Mesendoderm (in vitro differentiated cells): ENCODE results near the gene ZSCAN10.

Experiments
- DNase-seq: peaks from one replicate; pipeline ENCODE4 v3.0.0; 2013
- H2AK5ac ChIP-seq: 2 replicates; pipeline ENCODE4 v1.6.1; 2013; ENCODE audit warnings: low read length, inconsistent platforms
- H2BK120ac ChIP-seq: 2 replicates; pipeline ENCODE4 v1.6.1; 2013; ENCODE audit warnings: low read depth, mild to moderate bottlenecking, low read length, moderate library complexity, mixed read lengths
- H2BK15ac ChIP-seq: replicated peaks from 2 replicates; pipeline ENCODE4 v1.6.1; 2013; ENCODE audit warnings: low read depth, mild to moderate bottlenecking, moderate library complexity
- H2BK5ac ChIP-seq: 2 replicates; pipeline ENCODE4 v1.6.1; 2013; ENCODE audit warnings: low read length, inconsistent platforms
- H3K18ac ChIP-seq: 2 replicates; pipeline ENCODE4 v1.6.1; 2013; ENCODE audit warnings: mild to moderate bottlenecking, low read length, mixed read lengths
- H3K23ac ChIP-seq: one replicate; pipeline ENCODE4 v1.6.1; 2013; ENCODE audit warnings: low read length
- H3K27ac ChIP-seq: 2 replicates; pipeline ENCODE4 v1.5.1; 2013; ENCODE audit warnings: low read depth, mild to moderate bottlenecking, inconsistent platforms, low read length, moderate library complexity
- H3K27me3 ChIP-seq: 2 replicates; pipeline ENCODE4 v1.6.1; 2013; ENCODE audit warnings: low read length, control low read depth, mild to moderate bottlenecking, inconsistent platforms; ENCODE audit not compliant: insufficient read depth, poor library complexity
- H3K36me3 ChIP-seq: 2 replicates; pipeline ENCODE4 v1.6.1; 2013; ENCODE audit warnings: low read length, inconsistent platforms; ENCODE audit not compliant: control insufficient read depth, insufficient read depth
- H3K4ac ChIP-seq: one replicate; pipeline ENCODE4 v1.6.1; 2013; ENCODE audit warnings: low read depth, mild to moderate bottlenecking, low read length, moderate library complexity
- H3K4me1 ChIP-seq: 2 replicates; pipeline ENCODE4 v1.6.1; 2013; ENCODE audit warnings: low read depth, low read length, inconsistent platforms; ENCODE audit not compliant: control insufficient read depth
- H3K4me2 ChIP-seq: 2 replicates; pipeline ENCODE4 v1.6.1; 2013; ENCODE audit warnings: low read length
- H3K4me3 ChIP-seq: 2 replicates; pipeline ENCODE4 v1.5.1; 2013; ENCODE audit warnings: mild to moderate bottlenecking, low read length
- H3K56ac ChIP-seq: one replicate; pipeline ENCODE4 v1.6.1; 2013; ENCODE audit warnings: low read length
- H3K79me1 ChIP-seq: 2 replicates; pipeline ENCODE4 v1.6.1; 2013; ENCODE audit warnings: low read length, inconsistent platforms
- H3K79me2 ChIP-seq: 2 replicates; pipeline ENCODE4 v1.6.1; 2013; ENCODE audit warnings: mild to moderate bottlenecking, low read length; ENCODE audit not compliant: control insufficient read depth, insufficient read depth
- H3K9ac ChIP-seq: 2 replicates; pipeline ENCODE4 v1.6.1; 2013; ENCODE audit warnings: low read length, inconsistent platforms
- H4K5ac ChIP-seq: one replicate; pipeline ENCODE4 v1.6.1; 2013; ENCODE audit warnings: low read length
- H4K8ac ChIP-seq: one replicate; pipeline ENCODE4 v1.6.1; 2013; ENCODE audit warnings: low read depth, mild to moderate bottlenecking, control low read depth, low read length, moderate library complexity
- WGBS: extraction: QIAGEN DNeasy Blood & Tissue Kit; methylation state at CpG from one replicate; pipeline ENCODE4 v1.1.7; 2013; ENCODE audit warnings: low lambda C conversion rate, missing lambda C conversion rate; ENCODE audit not compliant: insufficient coverage; ENCODE audit errors: extremely low coverage; 5-methylcytosine and 5-hydroxymethylcytosine counted together

Gene ZSCAN10

GRCh38 chr16:3145151-3145550, 46.1 kb upstream of the ZSCAN10 start:
- Histone ChIP-seq H3K9ac (no peak overlapping the region), H3K36me3 (no peaks in the 10 kb centered on the region), H3K56ac (no peak overlapping the region), H4K8ac (no peak overlapping the region), H2AK5ac (no peak overlapping the region), H3K4me3 (no peak overlapping the region), H3K27ac (no peak overlapping the region), H3K18ac (no peak overlapping the region), H3K4ac (no peak overlapping the region), H4K5ac (no peak overlapping the region), H2BK15ac (no peak overlapping the region), H3K27me3 (no peaks in the 10 kb centered on the region), H3K79me1 (no peaks in the 10 kb centered on the region), H2BK120ac (no peak overlapping the region), H3K4me2 (no peak overlapping the region), H3K79me2 (no peaks in the 10 kb centered on the region), H3K4me1 (no peaks in the 10 kb centered on the region), H3K23ac (no peak overlapping the region), H2BK5ac (no peak overlapping the region)
- DNase-seq, result no peak
- WGBS, result no CpG with 5 or more reads among the region's 10 CpGs

GRCh38 chr16:3144321-3144983, 45.4 kb upstream of the ZSCAN10 start:
- Histone ChIP-seq H3K4me3 (no peak overlapping the region), H3K36me3 (no peaks in the 10 kb centered on the region), H3K27ac (no peak overlapping the region), H4K8ac (no peak overlapping the region), H2AK5ac (no peak overlapping the region), H3K79me2 (no peaks in the 10 kb centered on the region), H3K56ac (no peak overlapping the region), H3K79me1 (no peaks in the 10 kb centered on the region), H3K23ac (no peak overlapping the region), H2BK15ac (no peak overlapping the region), H2BK120ac (no peak overlapping the region), H3K27me3 (no peaks in the 10 kb centered on the region), H3K18ac (no peak overlapping the region), H4K5ac (no peak overlapping the region), H3K4me2 (no peak overlapping the region), H3K4ac (no peak overlapping the region), H3K9ac (no peak overlapping the region), H3K4me1 (no peaks in the 10 kb centered on the region), H2BK5ac (no peak overlapping the region)
- DNase-seq, result no peak
- no CpG with 5 or more reads among the region's 18 CpGs for WGBS

GRCh38 chr16:3143598-3144320, 44.7 kb upstream of the ZSCAN10 start:
- no peak overlapping the region for H3K9ac ChIP-seq
- no peaks in the 10 kb centered on the region for H3K79me1 ChIP-seq
- no peak overlapping the region for H2AK5ac ChIP-seq
- H4K5ac ChIP-seq, result no peak overlapping the region
- no peak overlapping the region for H3K4me3 ChIP-seq
- H3K36me3 ChIP-seq, result no peaks in the 10 kb centered on the region
- H3K18ac ChIP-seq, result no peak overlapping the region
- H3K56ac ChIP-seq, result no peak overlapping the region
- no peak overlapping the region for H2BK15ac ChIP-seq
- H3K23ac ChIP-seq, result no peak overlapping the region
- H3K79me2 ChIP-seq, result no peaks in the 10 kb centered on the region
- H3K4ac ChIP-seq, result no peak overlapping the region
- H3K27me3 ChIP-seq, result no peaks in the 10 kb centered on the region
- no peak overlapping the region for H2BK120ac ChIP-seq
- H2BK5ac ChIP-seq, result no peak overlapping the region
- no peak overlapping the region for H4K8ac ChIP-seq
- no CpG with 5 or more reads among the region's 23 CpGs for WGBS
- DNase-seq, result no peak
- no peak overlapping the region for H3K4me2 ChIP-seq
- no peak overlapping the region for H3K27ac ChIP-seq
- H3K4me1 ChIP-seq, result no peaks in the 10 kb centered on the region

- Histone ChIP-seq H3K36me3 (no peaks in the 10 kb centered on the region), H3K4me1 (no peaks in the 10 kb centered on the region), H3K4me3 (no peak overlapping the region), H4K5ac (no peak overlapping the region), H3K56ac (no peak overlapping the region), H3K18ac (no peak overlapping the region), H3K23ac (no peak overlapping the region), H2AK5ac (no peak overlapping the region), H3K9ac (no peak overlapping the region), H3K27me3 (no peaks in the 10 kb centered on the region), H2BK120ac (no peak overlapping the region), H3K4ac (no peak overlapping the region), H4K8ac (no peak overlapping the region), H2BK5ac (no peak overlapping the region), H2BK15ac (no peak overlapping the region), H3K79me2 (no peaks in the 10 kb centered on the region), H3K4me2 (no peak overlapping the region), H3K27ac (no peak overlapping the region), H3K79me1 (no peaks in the 10 kb centered on the region)
- WGBS, result no CpG with 5 or more reads among the region's 11 CpGs
- DNase-seq, result no peak
Measured at GRCh38 chr16:3143189-3143588, 44.1 kb upstream of the ZSCAN10 start.

GRCh38 chr16:3142770-3143169, 43.7 kb upstream of the ZSCAN10 start:
- H2BK15ac ChIP-seq, result no peak overlapping the region
- H3K4ac ChIP-seq, result no peak overlapping the region
- no peak overlapping the region for H3K4me3 ChIP-seq
- no peaks in the 10 kb centered on the region for H3K27me3 ChIP-seq
- H2BK120ac ChIP-seq, result no peak overlapping the region
- no peak overlapping the region for H3K4me2 ChIP-seq
- no CpG with 5 or more reads among the region's 13 CpGs for WGBS
- H4K5ac ChIP-seq, result no peak overlapping the region
- no peak overlapping the region for H3K18ac ChIP-seq
- H3K79me1 ChIP-seq, result no peaks in the 10 kb centered on the region
- H3K56ac ChIP-seq, result no peak overlapping the region
- no peak overlapping the region for H4K8ac ChIP-seq
- no peaks in the 10 kb centered on the region for H3K4me1 ChIP-seq
- no peak overlapping the region for H2BK5ac ChIP-seq
- no peaks in the 10 kb centered on the region for H3K36me3 ChIP-seq
- no peak overlapping the region for H3K27ac ChIP-seq
- H3K79me2 ChIP-seq, result no peaks in the 10 kb centered on the region
- DNase-seq, result no peak
- H3K23ac ChIP-seq, result no peak overlapping the region
- no peak overlapping the region for H3K9ac ChIP-seq
- no peak overlapping the region for H2AK5ac ChIP-seq
